NCI-H1105 (cell line): ENCODE measurements around the gene JAG2.
A peak's percentile ranks its signal among the peaks of the same experiment; 100 is the strongest.

Experiments
- DNase-seq: peaks from one replicate; lab custom pipeline; 2025; lab: John Stamatoyannopoulos, UW

Gene JAG2

GRCh38 chr14:105165134-105165704, 3.4 kb downstream of the JAG2 start:
- DNase-seq = peak; percentile 35

DNA sequence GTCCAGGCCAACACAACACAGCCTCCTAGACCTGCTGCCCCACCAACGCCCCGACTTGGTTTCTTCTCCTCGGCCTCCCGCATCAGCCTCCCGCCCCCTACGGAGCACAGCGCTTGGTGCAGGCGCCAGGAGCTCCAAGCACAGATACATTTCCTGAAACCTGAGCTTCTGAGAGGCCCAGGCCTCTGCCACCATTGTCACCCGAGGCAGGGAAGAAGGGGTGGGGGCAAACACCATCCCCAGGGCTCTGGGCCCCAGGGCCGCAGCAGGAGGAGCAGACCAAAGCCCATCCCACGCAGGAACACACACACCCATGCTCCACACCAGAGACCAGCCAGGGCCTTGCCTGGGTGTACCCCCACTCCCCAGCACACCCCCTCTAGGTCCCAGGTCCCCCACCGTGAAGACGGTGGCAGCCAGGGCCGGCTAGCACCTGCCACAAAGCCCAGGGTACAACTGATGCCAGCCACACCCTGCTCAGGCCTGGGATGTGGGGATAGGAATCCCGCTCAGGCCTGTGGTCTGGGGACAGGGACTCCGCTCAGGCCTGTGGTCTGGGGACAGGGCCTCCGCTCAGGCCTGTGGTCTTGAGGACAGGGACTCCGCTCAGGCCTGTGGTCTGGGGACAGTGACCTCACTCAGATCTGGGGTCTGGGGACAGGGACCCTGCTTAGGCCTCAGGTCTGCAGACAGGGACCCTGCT, 5.4 kb downstream of the JAG2 start:
- DNase-seq = no peak

DNA sequence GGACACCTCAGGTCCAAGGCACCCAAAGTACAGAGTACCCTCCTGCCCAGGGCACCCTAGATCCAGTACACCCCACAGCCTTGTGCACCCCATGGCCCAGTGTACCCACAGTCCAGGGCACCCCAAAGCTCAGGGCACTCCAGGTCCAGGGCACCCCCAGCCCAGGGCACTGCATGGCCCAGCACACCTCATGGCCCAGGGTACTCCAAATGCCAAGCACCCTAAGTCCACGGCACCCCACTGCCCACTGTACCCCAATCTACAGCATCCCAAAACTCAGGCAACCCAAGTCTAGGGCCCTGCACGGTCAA, 6.0 kb downstream of the JAG2 start:
- DNase-seq = no peak

- DNase-seq = no peak
Observed at GRCh38 chr14:105161964-105162668, 6.5 kb downstream of the JAG2 start.

GRCh38 chr14:105161309-105161708, 7.3 kb downstream of the JAG2 start:
- DNase-seq = peak; percentile 90

GRCh38 chr14:105160776-105161175, 7.8 kb downstream of the JAG2 start:
- no peak for DNase-seq

DNA sequence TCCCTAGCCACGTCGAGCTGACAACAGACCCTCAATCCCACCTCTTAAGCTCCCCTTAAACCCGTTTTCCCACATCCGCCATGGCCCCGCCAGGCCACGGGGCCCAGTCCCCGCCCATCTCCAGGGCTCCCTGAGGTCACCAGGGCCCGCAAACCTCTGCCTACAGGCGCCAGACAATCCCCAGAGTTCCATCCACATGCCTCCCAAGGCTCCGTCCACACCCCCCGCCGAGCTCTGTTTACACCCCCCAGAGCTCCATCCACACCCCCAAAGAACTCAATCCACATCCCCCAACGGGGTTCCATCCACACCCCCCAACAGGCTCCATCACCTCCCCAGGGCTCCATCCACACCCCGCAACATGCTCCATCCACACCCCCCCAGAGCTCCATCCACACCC, 9.2 kb downstream of the JAG2 start:
- DNase-seq = no peak

DNA sequence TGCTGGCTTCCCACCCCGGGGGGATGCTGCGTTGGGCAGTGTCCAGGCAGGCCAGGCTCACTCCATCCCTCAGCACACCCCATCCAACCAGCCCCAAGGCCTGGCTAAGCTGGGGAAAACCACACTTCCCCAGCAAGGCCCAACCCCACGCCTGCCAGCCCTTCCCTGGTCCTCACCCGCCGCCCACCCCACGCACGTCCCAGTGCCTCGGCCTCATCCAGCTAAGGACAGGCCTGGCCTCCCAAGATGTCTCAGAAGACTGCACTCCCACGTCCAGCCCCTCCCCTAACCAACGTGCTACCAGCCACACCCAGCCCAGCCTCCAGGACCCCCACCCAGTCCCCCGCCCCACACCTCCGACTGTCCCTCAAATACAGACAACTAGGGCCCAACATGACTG, 9.8 kb downstream of the JAG2 start:
- DNase-seq = no peak

DNA sequence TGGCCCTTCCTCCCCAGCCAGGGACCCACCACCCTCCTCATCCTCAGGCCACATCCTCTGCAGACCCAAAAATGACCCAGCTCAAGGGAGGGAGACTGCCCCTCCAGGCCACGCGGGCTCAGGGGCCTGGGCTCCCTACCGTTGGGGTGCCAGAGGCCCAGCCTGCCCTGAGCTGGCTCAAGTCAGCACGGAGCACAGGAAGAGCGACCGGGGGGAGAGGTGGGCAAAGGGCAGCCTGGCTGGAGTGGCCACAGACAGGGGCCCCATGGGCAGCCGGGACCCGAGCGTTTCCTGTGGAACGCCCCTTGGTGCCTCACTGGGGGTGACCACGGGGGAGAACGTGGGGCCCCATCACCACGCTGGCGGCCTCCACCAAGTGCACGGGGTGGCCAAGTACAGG, 10.7 kb downstream of the JAG2 start:
- DNase-seq = no peak

- DNase-seq = no peak
Observed at GRCh38 chr14:105156414-105157375, 11.9 kb downstream of the JAG2 start.

- DNase-seq = no peak
Observed at GRCh38 chr14:105155681-105156413, 12.7 kb downstream of the JAG2 start.

GRCh38 chr14:105155071-105155651, 13.4 kb downstream of the JAG2 start:
- DNase-seq = no peak

DNA sequence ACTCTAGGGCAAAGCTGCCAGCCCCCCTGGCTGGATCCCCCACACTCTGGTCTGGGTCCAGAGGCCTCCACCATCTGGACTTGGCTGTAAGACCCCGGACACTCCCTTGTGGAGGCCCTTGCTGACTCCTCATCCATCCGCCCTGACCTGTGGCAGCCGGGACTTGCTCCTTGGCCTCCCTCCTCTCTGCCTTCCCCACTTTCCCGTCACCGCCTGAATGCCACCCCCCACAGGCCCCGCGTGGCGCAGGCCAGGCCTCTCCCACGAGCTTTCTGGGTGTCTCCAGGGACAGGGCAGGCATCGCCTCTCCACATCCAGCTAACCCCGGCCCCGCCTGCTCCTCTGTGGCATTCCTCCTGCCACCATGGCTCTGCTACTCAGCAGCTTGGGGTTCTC, 14.1 kb downstream of the JAG2 start:
- DNase-seq = no peak

DNA sequence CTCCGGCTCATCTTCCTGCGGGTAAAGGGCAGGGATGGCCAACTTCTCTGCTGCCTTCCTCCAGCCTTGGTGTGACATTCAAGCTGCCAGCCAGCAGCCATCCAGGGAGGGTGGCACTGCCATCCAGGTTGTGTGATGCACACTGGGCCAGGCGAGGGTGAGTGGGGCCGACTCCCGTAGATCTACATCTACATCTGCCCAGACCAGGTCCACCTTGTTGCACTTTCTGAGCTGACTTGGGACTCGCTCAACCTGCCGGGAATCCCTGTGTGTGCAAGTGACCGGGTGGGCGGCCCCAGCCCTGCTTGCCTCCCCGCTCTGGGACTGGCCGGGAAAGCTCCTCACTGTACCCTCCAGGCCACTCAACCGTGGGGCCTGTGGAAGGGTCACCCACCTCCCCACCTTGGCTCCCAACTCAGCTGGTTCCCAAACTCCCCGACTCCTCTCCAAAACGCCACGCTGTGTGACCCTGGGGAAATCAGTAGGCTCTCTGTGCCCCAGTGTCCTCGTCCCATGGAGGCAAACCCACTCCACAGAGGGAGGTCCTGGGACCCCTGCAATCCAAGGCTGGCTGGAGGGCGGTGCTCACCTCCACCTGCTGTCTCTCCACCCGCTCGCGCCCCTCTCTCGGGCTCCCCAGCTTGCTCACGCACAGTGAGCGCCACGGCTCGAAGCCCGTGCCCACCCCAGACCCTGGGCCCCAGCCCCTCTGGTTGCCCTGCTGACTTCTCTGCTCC, 14.7 kb downstream of the JAG2 start:
- no peak for DNase-seq

- DNase-seq = no peak
Observed at GRCh38 chr14:105153331-105153731, 15.2 kb downstream of the JAG2 start.

GRCh38 chr14:105152794-105153241, 15.8 kb downstream of the JAG2 start:
- no peak for DNase-seq

DNA sequence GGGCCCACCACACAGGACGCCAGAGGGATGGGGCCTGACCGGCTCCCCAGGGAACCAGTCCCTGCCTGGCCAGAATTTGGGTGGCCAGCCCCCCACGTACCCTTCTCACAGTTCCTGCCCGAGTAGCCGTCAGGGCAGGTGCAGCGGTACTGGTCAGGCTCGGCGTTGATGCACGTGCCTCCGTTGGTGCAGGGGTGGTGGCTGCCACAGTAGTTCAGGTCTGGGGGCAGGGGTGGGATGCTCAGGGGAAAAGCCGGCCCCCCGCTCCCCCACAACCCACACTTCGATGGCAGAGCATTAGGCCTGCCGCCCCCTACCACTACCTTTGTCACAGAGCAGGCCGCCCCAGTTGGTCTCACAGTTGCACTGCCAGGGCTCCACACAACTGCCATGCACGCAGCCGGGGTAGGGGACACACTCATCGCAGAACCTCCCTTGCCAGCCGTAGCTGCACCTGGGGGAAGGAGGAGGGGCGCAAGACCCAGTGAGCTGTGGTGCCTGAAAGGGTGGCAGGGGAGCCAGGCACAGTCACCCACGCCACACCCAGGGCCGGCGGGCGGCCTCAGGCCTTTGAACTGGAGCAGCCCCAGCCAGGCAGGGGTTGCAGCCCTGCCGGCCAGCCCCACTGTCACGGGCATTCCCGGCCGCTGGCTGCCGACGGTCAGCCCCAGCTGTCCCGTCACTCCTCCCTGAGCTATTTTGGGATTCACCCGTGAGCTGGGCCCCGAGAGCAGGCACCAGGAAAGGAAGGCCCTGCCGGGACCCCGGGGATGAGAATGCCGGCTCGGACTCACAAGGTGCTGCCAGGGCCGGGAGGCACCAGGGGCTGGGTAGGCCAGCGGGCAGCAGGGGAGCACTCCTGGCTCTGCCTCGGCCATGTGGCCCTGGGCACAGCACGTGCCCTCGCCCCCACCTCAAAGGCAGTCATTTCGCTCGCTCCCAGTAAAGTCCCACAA, 16.5 kb downstream of the JAG2 start:
- DNase-seq = no peak

- DNase-seq = no peak
Observed at GRCh38 chr14:105151084-105151837, 17.3 kb downstream of the JAG2 start.
